GM23338 (cell line): ENCODE measurements around the gene KLC1. TPM values are rescaled to one million over a fixed set of nuclear protein-coding genes. Genes with fewer than 3 reads are reported as not detected.

Source experiments
- ATAC-seq: fragments of 200-7000 bp; cut with Tn5 transposase; 3 replicates; pipeline ENCODE4 v1.9.1; 2020
- DNase-seq: peaks from one replicate; pipeline ENCODE4 v3.0.0-alpha.2; 2015; ENCODE audit warnings: low spot score
- H2AFZ ChIP-seq: fragments of 200-600 bp; sonication (generic); 2 replicates; pipeline ENCODE4 v1.8.0; 2016; ENCODE audit warnings: antibody characterized with exemption, mild to moderate bottlenecking, moderate library complexity
- H3F3A ChIP-seq: fragments of 200-600 bp; sonication (generic); replicated peaks from 2 replicates; pipeline ENCODE4 v1.8.0; 2017; ENCODE audit warnings: antibody characterized with exemption, mixed run types, low read depth
- H3K27ac ChIP-seq: fragments of 200-600 bp; sonication (generic); 2 replicates; pipeline ENCODE4 v1.6.1; 2016; ENCODE audit warnings: low read depth
- H3K27me3 ChIP-seq: fragments of 200-600 bp; sonication (generic); 2 replicates; pipeline ENCODE4 v1.8.0; 2016; ENCODE audit warnings: mild to moderate bottlenecking, mixed run types, moderate library complexity; ENCODE audit not compliant: insufficient read depth
- H3K36me3 ChIP-seq: fragments of 200-600 bp; sonication (generic); 2 replicates; pipeline ENCODE4 v1.8.0; 2016; ENCODE audit warnings: mild to moderate bottlenecking; ENCODE audit not compliant: insufficient read depth
- H3K4me1 ChIP-seq: fragments of 200-600 bp; sonication (generic); 2 replicates; pipeline ENCODE4 v1.8.0; 2016; ENCODE audit warnings: mild to moderate bottlenecking, moderate library complexity; ENCODE audit not compliant: insufficient read depth
- H3K4me2 ChIP-seq: fragments of 200-600 bp; sonication (generic); 2 replicates; pipeline ENCODE4 v1.7.1; 2017; ENCODE audit warnings: mixed run types
- H3K4me3 ChIP-seq: fragments of 200-600 bp; sonication (generic); 2 replicates; pipeline ENCODE4 v1.6.1; 2016; ENCODE audit warnings: mixed run types
- H3K79me2 ChIP-seq: fragments of 200-600 bp; sonication (generic); replicated peaks from 2 replicates; pipeline ENCODE4 v1.8.0; 2017; ENCODE audit warnings: mild to moderate bottlenecking; ENCODE audit not compliant: insufficient read depth
- H3K9me2 ChIP-seq: fragments of 200-600 bp; sonication (generic); 2 replicates; pipeline ENCODE4 v1.8.0; 2017; ENCODE audit not compliant: insufficient read depth
- H4K20me1 ChIP-seq: fragments of 200-600 bp; sonication (generic); replicated peaks from 2 replicates; pipeline ENCODE4 v1.8.0; 2017; ENCODE audit warnings: mild to moderate bottlenecking; ENCODE audit not compliant: insufficient read depth
- H3K27ac Mint-ChIP-seq: 2 replicates; pipeline ENCODE4 v1.8.0; 2020; ENCODE audit warnings: inconsistent platforms, mild to moderate bottlenecking, moderate library complexity, mixed read lengths
- H3K27me3 Mint-ChIP-seq: 3 replicates; pipeline ENCODE4 v1.8.0; 2022; ENCODE audit warnings: low read depth, mild to moderate bottlenecking, moderate library complexity, mixed read lengths, inconsistent platforms; ENCODE audit not compliant: insufficient read depth, poor library complexity
- H3K36me3 Mint-ChIP-seq: 3 replicates; pipeline ENCODE4 v1.8.0; 2021; ENCODE audit warnings: low read depth, mild to moderate bottlenecking, inconsistent platforms, moderate library complexity, mixed read lengths
- H3K4me1 Mint-ChIP-seq: 3 replicates; pipeline ENCODE4 v1.8.0; 2020; ENCODE audit warnings: mild to moderate bottlenecking, inconsistent platforms, mixed read lengths
- H3K4me3 Mint-ChIP-seq: 3 replicates; pipeline ENCODE4 v1.8.0; 2021; ENCODE audit warnings: moderate library complexity, mild to moderate bottlenecking, inconsistent platforms, mixed read lengths
- H3K9me3 Mint-ChIP-seq: 3 replicates; pipeline ENCODE4 v1.8.0; 2020; ENCODE audit warnings: moderate library complexity, mild to moderate bottlenecking, inconsistent platforms, mixed read lengths
- CREB1 ChIP-seq: fragments of 250-450 bp; sonication (Bioruptor Pico); IDR thresholded peaks from 2 replicates; pipeline ENCODE4 v1.5.0; 2020; ENCODE audit warnings: low read depth, mild to moderate bottlenecking, moderate library complexity
- CTCF ChIP-seq, 2 experiments: fragments of 200-600 bp in 1 of 2; sonication (generic) in 1 of 2; conservative IDR thresholded peaks; 2 replicates each; pipeline versions ENCODE4 v1.5.1 to v1.6.1; 2016 to 2017; ENCODE audit warnings: antibody characterized with exemption in 2 of 2, low read depth in 2 of 2, mild to moderate bottlenecking in 2 of 2, moderate library complexity in 1 of 2
- ETS1 ChIP-seq: IDR thresholded peaks from 2 replicates; pipeline ENCODE4 v1.6.1; 2016; ENCODE audit warnings: antibody characterized with exemption
- EZH2 ChIP-seq: fragments of 200-600 bp; sonication (generic); IDR thresholded peaks from one replicate; pipeline ENCODE4 v1.8.0; 2017; ENCODE audit warnings: antibody characterized with exemption, mild to moderate bottlenecking, low read depth; ENCODE audit not compliant: unreplicated experiment
- EZH2phosphoT487 ChIP-seq: fragments of 200-600 bp; sonication (generic); IDR thresholded peaks from one replicate; pipeline ENCODE4 v1.8.1; 2018; ENCODE audit warnings: antibody characterized with exemption; ENCODE audit not compliant: unreplicated experiment
- NANOG ChIP-seq: IDR thresholded peaks from 2 replicates; pipeline ENCODE4 v1.6.1; 2016; ENCODE audit warnings: antibody characterized with exemption, borderline replicate concordance
- POLR2AphosphoS5 ChIP-seq: IDR thresholded peaks from 2 replicates; pipeline ENCODE4 v1.6.1; 2016; ENCODE audit warnings: antibody characterized with exemption, low read depth
- REST ChIP-seq: IDR thresholded peaks from one replicate; pipeline ENCODE4 v1.6.1; 2018; ENCODE audit warnings: antibody characterized with exemption; ENCODE audit not compliant: unreplicated experiment
- STAT1 ChIP-seq: IDR thresholded peaks from one replicate; pipeline ENCODE4 v1.6.1; 2016; ENCODE audit warnings: antibody characterized with exemption; ENCODE audit not compliant: unreplicated experiment
- ZNF114 ChIP-seq: fragments of 250-450 bp; sonication (Bioruptor Pico); IDR thresholded peaks from 2 replicates; pipeline ENCODE4 v1.5.0; 2020; ENCODE audit warnings: mild to moderate bottlenecking, moderate library complexity
- ZNF331 ChIP-seq: fragments of 250-450 bp; sonication (Bioruptor Pico); IDR thresholded peaks from 2 replicates; pipeline ENCODE4 v1.5.0; 2020; ENCODE audit warnings: low read depth, mild to moderate bottlenecking, moderate library complexity
- polyA plus RNA-seq: library from polyadenylated mRNA; unstranded; fragments of >200 nt; fragmentation: Nextera tagmentation; extraction: Ambion mirVana; gene quantifications from 2 replicates; pipeline ENCODE4 v1.2.1, GENCODE V29; 2016
- total RNA-seq: library from RNA; depleted of rRNA; stranded (reverse); fragments of >200 nt; shearing (Covaris generic); gene quantifications from 2 replicates; pipeline ENCODE4 v1.2.3, GENCODE V29; 2014

Gene KLC1
- total and polyA plus RNA-seq, 2 experiments from 2014 or later, result 165 to 308 TPM

GRCh38 chr14:103671911-103672310, 42.9 kb downstream of the KLC1 start:
- no peaks in the 10 kb centered on the region for H3K9me3 Mint-ChIP-seq
- no peak overlapping the region for H3K4me3 Mint-ChIP-seq
- H3K4me1 ChIP-seq, result no peaks in the 10 kb centered on the region
- ATAC-seq (no peak), DNase-seq (no peak)
- peaks cover 12% of the 10 kb centered on the region for H3F3A ChIP-seq
- no peaks in the 10 kb centered on the region for H3K27me3 ChIP-seq
- peaks cover 5% of the 10 kb centered on the region for H4K20me1 ChIP-seq
- H3K27ac ChIP-seq, result no peak overlapping the region
- H3K27me3 Mint-ChIP-seq, result peaks cover 2% of the 10 kb centered on the region
- no peak for TF ChIP-seq POLR2AphosphoS5
- no peak for TF ChIP-seq EZH2phosphoT487
- no peak for TF ChIP-seq REST
- no peak for TF ChIP-seq STAT1
- TF ChIP-seq ZNF331 (CRISPR knock-in tag), result no peak
- TF ChIP-seq CREB1 (CRISPR knock-in tag), result no peak
- no peak for TF ChIP-seq ZNF114 (CRISPR knock-in tag)
- no peak for TF ChIP-seq CTCF (conservative IDR thresholded peaks at IDR 0.05; ENCODE audit: low read depth in 2 of 2)
- H3K4me2 ChIP-seq, result no peak overlapping the region
- no peak overlapping the region for H3K4me3 ChIP-seq
- H3K36me3 Mint-ChIP-seq, result peaks cover 74% of the 10 kb centered on the region
- H3K9me2 ChIP-seq, result no peaks in the 10 kb centered on the region
- peaks cover 86% of the 10 kb centered on the region for H3K36me3 ChIP-seq
- no peaks in the 10 kb centered on the region for H3K79me2 ChIP-seq
- H3K27ac Mint-ChIP-seq, result no peak overlapping the region
- no peaks in the 10 kb centered on the region for H3K4me1 Mint-ChIP-seq
- H2AFZ ChIP-seq, result no peak overlapping the region

- Histone ChIP-seq H3K4me3 (no peak overlapping the region), H3K36me3 (peaks cover 86% of the 10 kb centered on the region), H3K9me2 (no peaks in the 10 kb centered on the region), H3K4me1 (no peaks in the 10 kb centered on the region), H3F3A (peaks cover 18% of the 10 kb centered on the region), H3K79me2 (0 out of 2 replicates have a peak, but pooled peaks cover 4% of the 10 kb centered on the region), H3K4me2 (no peak overlapping the region), H3K27ac (no peak overlapping the region), H2AFZ (no peak overlapping the region), H3K27me3 (no peaks in the 10 kb centered on the region), H4K20me1 (peaks cover 9% of the 10 kb centered on the region)
- Mint-ChIP-seq H3K4me1 (no peaks in the 10 kb centered on the region), H3K27ac (no peak overlapping the region), H3K36me3 (peaks cover 81% of the 10 kb centered on the region), H3K9me3 (no peaks in the 10 kb centered on the region; the same call in 2 of the 3 replicates), H3K27me3 (peaks cover 5% of the 10 kb centered on the region), H3K4me3 (no peak overlapping the region)
- no peak for ATAC-seq
- no peak for DNase-seq
- TF ChIP-seq EZH2phosphoT487, result no peak
- no peak for TF ChIP-seq EZH2
- TF ChIP-seq ETS1, result no peak
- TF ChIP-seq ZNF114 (CRISPR knock-in tag), result no peak
- no peak for TF ChIP-seq NANOG
Observed at GRCh38 chr14:103675957-103676356, 46.9 kb downstream of the KLC1 start.
